HepG2 (cell line): Measurements from ENCODE around the gene SH3BP5.

Source experiments
- AGO2 ChIP-seq: fragments of 200-400 bp; formaldehyde crosslinking; optimal IDR thresholded peaks from 2 replicates; pipeline ENCODE3; 2017; ENCODE audit warnings: mild to moderate bottlenecking, low read depth, low read length, moderate library complexity
- ATAD3A ChIP-seq: sonication (generic); formaldehyde crosslinking; IDR thresholded peaks from 2 replicates; pipeline ENCODE4 v1.4.0; 2020; ENCODE audit warnings: missing genetic modification reagents
- E2F1 ChIP-seq: sonication (generic); formaldehyde crosslinking; IDR thresholded peaks from 2 replicates; pipeline ENCODE4 v1.5.0; 2020; ENCODE audit warnings: missing genetic modification reagents

- TF ChIP-seq E2F1 (CRISPR knock-in tag) (no peak), AGO2 (no peak), ATAD3A (CRISPR knock-in tag) (no peak)
These were observed 2.3 kb downstream of the SH3BP5 start for GRCh38 chr3:15330031-15330596.
